HepG2 (cell line): Measurements from ENCODE around the gene P2RY12.

Experiments
- ATF7 ChIP-seq, 2 experiments: fragments of 450-650 bp in 1 of 2; sonication (generic) in 1 of 2; formaldehyde crosslinking in 1 of 2; IDR thresholded peaks; 2 replicates each; pipeline versions ENCODE4 v1.4.0 to v1.6.1; 2016 to 2020; ENCODE audit warnings: antibody characterized with exemption in 1 of 2, mild to moderate bottlenecking in 1 of 2, missing genetic modification reagents in 1 of 2
- CTCF ChIP-seq: sonication (generic); formaldehyde crosslinking; IDR thresholded peaks from 2 replicates; pipeline ENCODE4 v1.5.0; 2020; ENCODE audit warnings: mild to moderate bottlenecking, missing genetic modification reagents, moderate library complexity
- EZH2 ChIP-seq: conservative IDR thresholded peaks from 2 replicates; pipeline ENCODE4 v1.6.1; 2012; ENCODE audit warnings: mild to moderate bottlenecking, low read depth, low read length, moderate library complexity
- KDM5B ChIP-seq: sonication (generic); formaldehyde crosslinking; IDR thresholded peaks from 2 replicates; pipeline ENCODE4 v1.4.0; 2020; ENCODE audit warnings: missing genetic modification reagents, mild to moderate bottlenecking, borderline replicate concordance
- PBX3 ChIP-seq: sonication (generic); formaldehyde crosslinking; IDR thresholded peaks from 2 replicates; pipeline ENCODE4 v1.8.1; 2023; ENCODE audit warnings: missing genetic modification reagents, inconsistent platforms, borderline replicate concordance
- PHF5A ChIP-seq: IDR thresholded peaks from one replicate; pipeline ENCODE4 v1.6.1; 2018; ENCODE audit warnings: low read depth, missing genetic modification reagents; ENCODE audit not compliant: unreplicated experiment
- RERE ChIP-seq: IDR thresholded peaks from 2 replicates; pipeline ENCODE4 v1.6.1; 2016; ENCODE audit warnings: low read depth, missing genetic modification reagents, missing compliant biosample characterization
- SNAPC5 ChIP-seq: sonication (generic); formaldehyde crosslinking; IDR thresholded peaks from 2 replicates; pipeline ENCODE4 v1.8.1; 2023; ENCODE audit warnings: mild to moderate bottlenecking, missing genetic modification reagents, borderline replicate concordance
- ZBTB7A ChIP-seq: sonication (generic); formaldehyde crosslinking; IDR thresholded peaks from 2 replicates; pipeline ENCODE4 v1.8.0; 2022; ENCODE audit warnings: mild to moderate bottlenecking, missing genetic modification reagents
- ZNF138 ChIP-seq: sonication (generic); formaldehyde crosslinking; IDR thresholded peaks from 2 replicates; pipeline ENCODE4 v1.5.0; 2020; ENCODE audit warnings: mild to moderate bottlenecking, low read depth, missing genetic modification reagents
- ZNF431 ChIP-seq: sonication (generic); formaldehyde crosslinking; IDR thresholded peaks from 2 replicates; pipeline ENCODE4 v1.9.0; 2022; ENCODE audit warnings: missing genetic modification reagents, low read depth, mild to moderate bottlenecking, borderline replicate concordance
- ZNF570 ChIP-seq: sonication (generic); formaldehyde crosslinking; IDR thresholded peaks from 2 replicates; pipeline ENCODE4 v1.4.0; 2020; ENCODE audit warnings: mild to moderate bottlenecking, missing genetic modification reagents, borderline replicate concordance
- ZSCAN31 ChIP-seq: sonication (generic); formaldehyde crosslinking; IDR thresholded peaks from 2 replicates; pipeline ENCODE4 v1.5.0; 2020; ENCODE audit warnings: low read depth, mild to moderate bottlenecking, missing genetic modification reagents

GRCh38 chr3:151305775-151306151 lies 78.8 kb downstream of the P2RY12 start:
- no peak for TF ChIP-seq PHF5A (CRISPR knock-in tag)
- TF ChIP-seq CTCF (CRISPR knock-in tag), result no peak
- TF ChIP-seq ZBTB7A (CRISPR knock-in tag), result no peak
- no peak for TF ChIP-seq ZNF138 (CRISPR knock-in tag)
- TF ChIP-seq EZH2, result no peak
- no peak for TF ChIP-seq ZSCAN31 (CRISPR knock-in tag)
- no peak for TF ChIP-seq SNAPC5 (CRISPR knock-in tag)
- TF ChIP-seq ZNF570 (CRISPR knock-in tag), result no peak
- TF ChIP-seq ZNF431 (CRISPR knock-in tag), result no peak
- no peak for TF ChIP-seq RERE (CRISPR knock-in tag)
- TF ChIP-seq KDM5B (CRISPR knock-in tag), result no peak
- no peak for TF ChIP-seq ATF7 (IDR thresholded peaks at IDR 0.05)
- TF ChIP-seq ATF7 (CRISPR knock-in tag; IDR thresholded peaks at IDR 0.05), result no peak
- no peak for TF ChIP-seq PBX3 (CRISPR knock-in tag)
